AG10803 (cell line): ENCODE results near the gene CACNA1C.
A peak's percentile ranks its signal among the peaks of the same experiment; 100 is the strongest.

Experiments used
- DNase-seq: peaks from one replicate; pipeline ENCODE4 v3.0.0; 2010; ENCODE audit warnings: low read depth
- H3K4me3 ChIP-seq: 2 replicates; pipeline ENCODE4 v1.5.1; 2011; ENCODE audit warnings: mild to moderate bottlenecking, low read length, control low read depth
- CTCF ChIP-seq: conservative IDR thresholded peaks from 2 replicates; pipeline ENCODE4 v1.5.1; 2011; ENCODE audit warnings: mild to moderate bottlenecking, low read length, control low read depth, inconsistent platforms

The CACNA1C gene

GRCh38 chr12:2299206-2299605 is 246.4 kb downstream of the CACNA1C start:
- no peak for TF ChIP-seq CTCF
- no peak for DNase-seq
- H3K4me3 ChIP-seq, result no peak overlapping the region

- TF ChIP-seq CTCF, result no peak
- H3K4me3 ChIP-seq, result no peak overlapping the region
- DNase-seq, result no peak
These were observed 247.4 kb downstream of the CACNA1C start for GRCh38 chr12:2300168-2300567.

GRCh38 chr12:2300886-2301285 is 248.1 kb downstream of the CACNA1C start:
- no peak overlapping the region for H3K4me3 ChIP-seq
- no peak for TF ChIP-seq CTCF
- DNase-seq, result no peak

- no peak for TF ChIP-seq CTCF
- peak; percentile 92 for DNase-seq
These were observed 249.0 kb downstream of the CACNA1C start for GRCh38 chr12:2301531-2302461.

GRCh38 chr12:2302711-2303580 is 250.2 kb downstream of the CACNA1C start:
- TF ChIP-seq CTCF, result no peak
- no peak overlapping the region for H3K4me3 ChIP-seq
- no peak for DNase-seq

More at GRCh38 chr12:2301531-2302461, 249.0 kb downstream of the CACNA1C start:
- peak overlapping the region; percentile 8; the same call in 1 of the 2 replicates for H3K4me3 ChIP-seq

GRCh38 chr12:2304223-2304622 is 251.4 kb downstream of the CACNA1C start:
- no peak overlapping the region for H3K4me3 ChIP-seq
- DNase-seq, result no peak
- TF ChIP-seq CTCF, result no peak
